Kidney epithelial cell (primary cell): Measurements from ENCODE around the gene TRPV5. TPM values are rescaled to one million over a fixed set of nuclear protein-coding genes. Genes with fewer than 3 reads are reported as not detected.

Experiments
- DNase-seq: peaks from one replicate; pipeline ENCODE4 v3.0.0-alpha.2; 2010; ENCODE audit warnings: low read depth
- H3K27me3 ChIP-seq: 2 replicates; pipeline ENCODE4 v1.6.0; 2011; ENCODE audit warnings: low read length; ENCODE audit not compliant: control insufficient read depth, insufficient read depth
- H3K36me3 ChIP-seq: 2 replicates; pipeline ENCODE4 v1.5.1; 2011; ENCODE audit warnings: low read length; ENCODE audit not compliant: control insufficient read depth, insufficient read depth
- H3K4me3 ChIP-seq: 2 replicates; pipeline ENCODE4 v1.5.1; 2011; ENCODE audit warnings: low read depth, mild to moderate bottlenecking, control low read depth, low read length
- CTCF ChIP-seq: IDR thresholded peaks from 2 replicates; pipeline ENCODE4 v1.5.1; 2011; ENCODE audit warnings: mild to moderate bottlenecking, moderate library complexity, low read length, control low read depth, inconsistent platforms; ENCODE audit not compliant: insufficient read depth, poor library complexity, severe bottlenecking
- total RNA-seq: library from RNA; depleted of rRNA; stranded (reverse); fragments of >200 nt; gene quantifications from 2 replicates; pipeline ENCODE4 v1.2.3, GENCODE V29; 2015

The TRPV5 gene
- total RNA-seq, 1 donor from 2014 or later: not detected

- no peak for TF ChIP-seq CTCF
- no peak for DNase-seq
- no peaks in the 10 kb centered on the region for H3K27me3 ChIP-seq
- H3K36me3 ChIP-seq: no peaks in the 10 kb centered on the region
- no peak overlapping the region for H3K4me3 ChIP-seq
Observed at GRCh38 chr7:142887282-142888015, 46.1 kb downstream of the TRPV5 start.

- no peak for TF ChIP-seq CTCF
- Histone ChIP-seq H3K27me3 (no peaks in the 10 kb centered on the region), H3K36me3 (no peaks in the 10 kb centered on the region), H3K4me3 (no peak overlapping the region)
- no peak for DNase-seq
Observed at GRCh38 chr7:142886866-142887265, 46.7 kb downstream of the TRPV5 start.

- no peaks in the 10 kb centered on the region for H3K27me3 ChIP-seq
- H3K36me3 ChIP-seq: no peaks in the 10 kb centered on the region
- DNase-seq: no peak
- H3K4me3 ChIP-seq: no peak within 1 kb of the TSS
- TF ChIP-seq CTCF: no peak
Observed at GRCh38 chr7:142885311-142886230, 48.0 kb downstream of the TRPV5 start, which contains the start of gene TRPV6. Gene TRPV6, minus strand, starts transcription at chr7:142885745.

- Histone ChIP-seq H3K27me3 (no peaks in the 10 kb centered on the region), H3K4me3 (no peak overlapping the region), H3K36me3 (no peaks in the 10 kb centered on the region)
- TF ChIP-seq CTCF: no peak
- DNase-seq: no peak
Observed at GRCh38 chr7:142884286-142884640, 49.3 kb downstream of the TRPV5 start.

- DNase-seq: no peak
- H3K4me3 ChIP-seq: no peak overlapping the region
- no peaks in the 10 kb centered on the region for H3K36me3 ChIP-seq
- no peaks in the 10 kb centered on the region for H3K27me3 ChIP-seq
- no peak for TF ChIP-seq CTCF
Observed at GRCh38 chr7:142883571-142884285, 49.8 kb downstream of the TRPV5 start.
